SU-DHL-6 (cell line): ENCODE data around the gene MZB1.

Experiments
- H2AFZ ChIP-seq: fragments of 200-600 bp; sonication (generic); 2 replicates; pipeline ENCODE4 v1.6.1; 2014; ENCODE audit warnings: low read depth, mild to moderate bottlenecking, moderate library complexity, mixed read lengths, antibody characterized with exemption, low read length; ENCODE audit not compliant: severe bottlenecking
- H3F3A ChIP-seq: fragments of 200-600 bp; shearing (Covaris generic); 2 replicates; pipeline ENCODE4 v1.6.0; 2016; ENCODE audit warnings: antibody characterized with exemption, mild to moderate bottlenecking; ENCODE audit not compliant: insufficient read depth
- H3K27ac ChIP-seq: fragments of 200-600 bp; sonication (generic); 2 replicates; pipeline ENCODE4 v1.5.1; 2016; ENCODE audit warnings: low read depth, mild to moderate bottlenecking, low read length, moderate library complexity, mixed read lengths
- H3K27me3 ChIP-seq: fragments of 200-600 bp; sonication (generic), shearing (Covaris generic); 2 replicates; pipeline ENCODE4 v1.6.0; 2014; ENCODE audit warnings: mild to moderate bottlenecking, low read length
- H3K36me3 ChIP-seq: fragments of 200-600 bp; sonication (generic); 2 replicates; pipeline ENCODE4 v1.6.1; 2014; ENCODE audit warnings: mild to moderate bottlenecking, low read length, mixed read lengths
- H3K4me2 ChIP-seq: fragments of 300-600, 200-600 bp; shearing (Covaris generic), sonication (generic); 2 replicates; pipeline ENCODE4 v1.6.0; 2014; ENCODE audit warnings: low read length, low read depth, mild to moderate bottlenecking; ENCODE audit not compliant: poor library complexity, severe bottlenecking
- H3K4me3 ChIP-seq: fragments of 200-600 bp; sonication (generic); 2 replicates; pipeline ENCODE4 v1.5.1; 2014; ENCODE audit warnings: antibody characterized with exemption, low read length, mild to moderate bottlenecking, mixed read lengths; ENCODE audit not compliant: insufficient read depth, poor library complexity, severe bottlenecking
- H3K79me2 ChIP-seq: fragments of 200-600 bp; sonication (generic); 2 replicates; pipeline ENCODE4 v1.6.1; 2014; ENCODE audit warnings: mild to moderate bottlenecking, low read length, moderate library complexity; ENCODE audit not compliant: insufficient read depth
- H3K9ac ChIP-seq: fragments of 200-600 bp; sonication (generic); 2 replicates; pipeline ENCODE4 v1.7.0; 2014; ENCODE audit warnings: mild to moderate bottlenecking, low read length
- H3K9me2 ChIP-seq: fragments of 200-600 bp; sonication (generic); replicated peaks from 2 replicates; pipeline ENCODE4 v1.6.1; 2014; ENCODE audit warnings: low read length; ENCODE audit not compliant: insufficient read depth
- H3K9me3 ChIP-seq: fragments of 200-600 bp; sonication (generic); 2 replicates; pipeline ENCODE4 v1.6.1; 2014; ENCODE audit warnings: low read length, mixed read lengths; ENCODE audit not compliant: insufficient read depth
- H4K20me1 ChIP-seq: fragments of 200-600 bp; sonication (generic); 2 replicates; pipeline ENCODE4 v1.6.1; 2014; ENCODE audit warnings: low read depth, mild to moderate bottlenecking, antibody characterized with exemption, low read length, moderate library complexity, mixed read lengths
- EZH2phosphoT487 ChIP-seq: fragments of 200-600 bp; sonication (generic), shearing (Covaris generic); conservative IDR thresholded peaks from 2 replicates; pipeline ENCODE4 v1.6.1; 2018; ENCODE audit warnings: mild to moderate bottlenecking, antibody characterized with exemption, low read length, moderate library complexity, mixed read lengths
- TF ChIP-seq, protein P1 (sequence below): fragments of 200-600 bp; sonication (generic); IDR thresholded peaks from one replicate; pipeline ENCODE4 v1.5.1; 2017; ENCODE audit warnings: antibody characterized with exemption, mild to moderate bottlenecking, low read length, moderate library complexity; ENCODE audit not compliant: insufficient read depth, poor library complexity, severe bottlenecking

The MZB1 gene

DNA sequence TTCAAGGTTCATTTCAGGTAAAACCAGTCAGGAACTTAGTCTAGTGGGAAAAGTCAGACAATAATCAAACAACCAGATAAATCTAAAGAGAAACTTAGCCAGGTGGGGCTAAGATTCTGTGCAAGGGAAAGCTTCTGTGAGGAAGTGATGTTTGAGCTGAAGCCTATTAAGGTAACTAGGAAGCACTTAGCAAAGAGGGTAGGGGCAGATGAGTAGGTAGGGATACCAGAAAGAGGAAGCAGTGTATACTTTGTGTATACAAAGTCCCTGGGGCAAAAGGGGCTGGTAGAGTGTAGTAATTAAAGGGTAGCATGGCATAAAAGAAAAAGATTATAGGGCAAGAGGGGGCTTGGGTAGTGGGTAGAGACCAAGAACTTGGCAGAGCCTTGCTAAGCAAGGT lies 17.8 kb upstream of the MZB1 start:
- H3K9me2 ChIP-seq, result no peaks in the 10 kb centered on the region
- H4K20me1 ChIP-seq, result no peaks in the 10 kb centered on the region
- no peak overlapping the region for H3K9ac ChIP-seq
- no peaks in the 10 kb centered on the region for H3K9me3 ChIP-seq
- TF ChIP-seq, protein P1, sequence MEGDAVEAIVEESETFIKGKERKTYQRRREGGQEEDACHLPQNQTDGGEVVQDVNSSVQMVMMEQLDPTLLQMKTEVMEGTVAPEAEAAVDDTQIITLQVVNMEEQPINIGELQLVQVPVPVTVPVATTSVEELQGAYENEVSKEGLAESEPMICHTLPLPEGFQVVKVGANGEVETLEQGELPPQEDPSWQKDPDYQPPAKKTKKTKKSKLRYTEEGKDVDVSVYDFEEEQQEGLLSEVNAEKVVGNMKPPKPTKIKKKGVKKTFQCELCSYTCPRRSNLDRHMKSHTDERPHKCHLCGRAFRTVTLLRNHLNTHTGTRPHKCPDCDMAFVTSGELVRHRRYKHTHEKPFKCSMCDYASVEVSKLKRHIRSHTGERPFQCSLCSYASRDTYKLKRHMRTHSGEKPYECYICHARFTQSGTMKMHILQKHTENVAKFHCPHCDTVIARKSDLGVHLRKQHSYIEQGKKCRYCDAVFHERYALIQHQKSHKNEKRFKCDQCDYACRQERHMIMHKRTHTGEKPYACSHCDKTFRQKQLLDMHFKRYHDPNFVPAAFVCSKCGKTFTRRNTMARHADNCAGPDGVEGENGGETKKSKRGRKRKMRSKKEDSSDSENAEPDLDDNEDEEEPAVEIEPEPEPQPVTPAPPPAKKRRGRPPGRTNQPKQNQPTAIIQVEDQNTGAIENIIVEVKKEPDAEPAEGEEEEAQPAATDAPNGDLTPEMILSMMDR, result no peak
- no peak for TF ChIP-seq EZH2phosphoT487
- H3K4me3 ChIP-seq, result no peak overlapping the region
- peaks cover 6% of the 10 kb centered on the region for H3F3A ChIP-seq
- H2AFZ ChIP-seq, result peak overlapping the region; percentile 19
- H3K4me2 ChIP-seq, result peak overlapping the region; percentile 4
- no peaks in the 10 kb centered on the region for H3K79me2 ChIP-seq
- no peaks in the 10 kb centered on the region for H3K27me3 ChIP-seq
- no peaks in the 10 kb centered on the region for H3K36me3 ChIP-seq
- 0 out of 2 replicates have a peak overlapping the region, but pooled peaks have one; percentile 8 for H3K27ac ChIP-seq

DNA sequence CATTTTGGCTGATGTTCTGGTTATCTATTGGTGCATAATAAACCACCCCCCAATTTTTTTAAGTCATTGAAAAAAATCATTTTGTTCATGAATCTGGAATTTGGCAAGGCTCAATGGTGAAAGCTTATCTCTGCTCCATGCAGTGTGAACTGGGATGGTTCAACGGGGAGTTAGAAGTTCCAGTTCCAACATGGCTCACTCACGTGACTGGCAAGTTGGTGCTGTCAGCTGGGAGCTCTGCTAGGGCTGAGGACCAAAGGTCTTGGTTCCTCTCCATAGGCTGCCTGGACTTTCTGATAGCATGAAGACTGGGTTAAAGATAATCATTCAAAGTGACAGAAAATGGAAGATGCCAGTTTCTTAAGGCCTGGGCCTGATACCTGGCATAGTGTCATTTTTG lies 17.2 kb upstream of the MZB1 start:
- no peak for TF ChIP-seq EZH2phosphoT487
- TF ChIP-seq, protein P1, result no peak
- Histone ChIP-seq H3K4me2 (no peak overlapping the region), H3K9ac (no peak overlapping the region), H3K79me2 (no peaks in the 10 kb centered on the region), H2AFZ (peak overlapping the region; percentile 19), H3K36me3 (no peaks in the 10 kb centered on the region), H3K27ac (no peak overlapping the region), H3K27me3 (no peaks in the 10 kb centered on the region), H3F3A (peaks cover 6% of the 10 kb centered on the region), H3K9me2 (no peaks in the 10 kb centered on the region), H3K9me3 (no peaks in the 10 kb centered on the region), H3K4me3 (no peak overlapping the region), H4K20me1 (no peaks in the 10 kb centered on the region)

DNA sequence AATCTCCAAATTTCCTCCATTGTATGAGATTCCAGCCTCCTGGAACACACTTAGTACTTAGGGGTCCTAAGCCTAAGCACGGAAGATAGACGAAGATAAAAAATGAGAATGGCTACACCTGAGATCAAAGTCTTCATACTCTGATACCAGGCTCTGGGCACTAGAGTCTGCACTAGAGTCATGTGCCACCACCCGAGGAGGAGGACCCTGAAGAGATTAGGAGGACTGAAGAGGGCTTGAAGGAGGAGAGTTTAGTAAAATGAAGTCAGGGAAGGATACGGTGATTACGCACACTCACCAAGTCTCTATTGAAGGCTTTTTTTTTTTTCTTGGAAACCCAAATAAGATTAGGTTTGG lies 14.7 kb upstream of the MZB1 start:
- Histone ChIP-seq H3K9me2 (no peaks in the 10 kb centered on the region), H3K9ac (peak overlapping the region; percentile 56), H3K79me2 (no peaks in the 10 kb centered on the region), H2AFZ (peak overlapping the region; percentile 97), H3F3A (peaks cover 6% of the 10 kb centered on the region), H3K27ac (peak overlapping the region; percentile 87), H4K20me1 (no peaks in the 10 kb centered on the region), H3K4me3 (peak overlapping the region; percentile 36), H3K36me3 (no peaks in the 10 kb centered on the region), H3K9me3 (no peaks in the 10 kb centered on the region), H3K27me3 (no peaks in the 10 kb centered on the region), H3K4me2 (peak overlapping the region; percentile 77)
- TF ChIP-seq, protein P1, result no peak
- TF ChIP-seq EZH2phosphoT487, result no peak
